Measurements from ENCODE around the gene CYSRT1.
A peak's percentile ranks its signal among the peaks of the same experiment; 100 is the strongest.
"Not testable (repeated sequence)": the region's sequence is repeated elsewhere in the genome, so short reads cannot be mapped to it uniquely, and the experiment has no call there.

The CYSRT1 gene

GRCh38 chr9:137253717-137254623 lies 29.0 kb downstream of the CYSRT1 start:
- no peak for DNase-seq

GRCh38 chr9:137254624-137255447 lies 29.9 kb downstream of the CYSRT1 start, which contains the start of gene NELFB:
Gene NELFB, plus strand, starts transcription at chr9:137255327.
- peak; percentile 91 to 97 (median 96) for DNase-seq

GRCh38 chr9:137255448-137256114 lies 30.6 kb downstream of the CYSRT1 start:
- no peak for DNase-seq

GRCh38 chr9:137256362-137256761 lies 31.4 kb downstream of the CYSRT1 start:
- no peak for DNase-seq

- no peak for DNase-seq
Measured at GRCh38 chr9:137256856-137257255, 31.9 kb downstream of the CYSRT1 start.

GRCh38 chr9:137262173-137262908 lies 37.4 kb downstream of the CYSRT1 start:
- DNase-seq = not testable (repeated sequence)

- DNase-seq = no peak
Measured at GRCh38 chr9:137262909-137263285, 37.9 kb downstream of the CYSRT1 start.

- no peak for DNase-seq
Measured at GRCh38 chr9:137263506-137263905, 38.5 kb downstream of the CYSRT1 start.

- no peak for DNase-seq
Measured at GRCh38 chr9:137264067-137264466, 39.1 kb downstream of the CYSRT1 start.

- DNase-seq = no peak
Measured at GRCh38 chr9:137265496-137266161, 40.7 kb downstream of the CYSRT1 start.

GRCh38 chr9:137266162-137266527 lies 41.2 kb downstream of the CYSRT1 start:
- DNase-seq = peak in 1 of 4 experiments; percentile 0

GRCh38 chr9:137266585-137267453 lies 41.8 kb downstream of the CYSRT1 start:
- DNase-seq = peak in 1 of 4 experiments; percentile 1

GRCh38 chr9:137267933-137268355 lies 43.0 kb downstream of the CYSRT1 start:
- DNase-seq = peak in 1 of 4 experiments; percentile 2

- DNase-seq = peak in 3 of 4 experiments; percentile 18 to 37 (median 26)
Measured at GRCh38 chr9:137268538-137269201, 43.7 kb downstream of the CYSRT1 start.

- DNase-seq = peak in 2 of 4 experiments; percentile 18 to 37
Measured at GRCh38 chr9:137269231-137269772, 44.3 kb downstream of the CYSRT1 start.

GRCh38 chr9:137270929-137271695 lies 46.1 kb downstream of the CYSRT1 start:
- DNase-seq = no peak

GRCh38 chr9:137271696-137272076 lies 46.7 kb downstream of the CYSRT1 start:
- no peak for DNase-seq

- no peak for DNase-seq
Measured at GRCh38 chr9:137272241-137273094, 47.5 kb downstream of the CYSRT1 start.

Data from suppressor macrophage (primary cell).